Bronchial epithelial cell (primary cell): ENCODE measurements around the gene TRIL. TPM values are rescaled to one million over a fixed set of nuclear protein-coding genes. Genes with fewer than 3 reads are reported as not detected.

Experiments
- DNase-seq: peaks from one replicate; pipeline ENCODE4 v3.0.0-alpha.2; 2010; ENCODE audit warnings: low read depth
- FAIRE-seq: peaks from 2 replicates; lab custom pipeline; 2011; peaks lifted over from hg19 to GRCh38; lab: Jason Lieb, UNC
- H3K27me3 ChIP-seq: 2 replicates; pipeline ENCODE4 v1.5.1; 2011; ENCODE audit warnings: low read length; ENCODE audit not compliant: control insufficient read depth, insufficient read depth
- H3K36me3 ChIP-seq: 2 replicates; pipeline ENCODE4 v1.5.1; 2011; ENCODE audit warnings: low read length; ENCODE audit not compliant: control insufficient read depth, insufficient read depth
- H3K4me3 ChIP-seq: 2 replicates; pipeline ENCODE4 v1.5.1; 2011; ENCODE audit warnings: mild to moderate bottlenecking, low read depth, low read length, control low read depth
- CTCF ChIP-seq: IDR thresholded peaks from 2 replicates; pipeline ENCODE4 v1.5.1; 2011; ENCODE audit warnings: mild to moderate bottlenecking, moderate library complexity, low read length, control low read depth, inconsistent platforms; ENCODE audit not compliant: insufficient read depth, severe bottlenecking
- total RNA-seq: library from RNA; depleted of rRNA; stranded (reverse); fragments of >200 nt; gene quantifications from 2 replicates; pipeline ENCODE4 v1.2.1, GENCODE V29; 2014

TRIL gene
- total RNA-seq, 1 donor from 2014 or later: under 0.01 TPM

GRCh38 chr7:28976022-28976421 lies 17.9 kb upstream of the TRIL start:
- FAIRE-seq (no peak), DNase-seq (no peak)
- Histone ChIP-seq H3K27me3 (no peaks in the 10 kb centered on the region), H3K4me3 (no peak overlapping the region), H3K36me3 (no peaks in the 10 kb centered on the region)
- no peak for TF ChIP-seq CTCF

GRCh38 chr7:28973591-28973990 lies 15.5 kb upstream of the TRIL start:
- H3K36me3 ChIP-seq: no peaks in the 10 kb centered on the region
- no peak for DNase-seq
- no peaks in the 10 kb centered on the region for H3K27me3 ChIP-seq
- FAIRE-seq: no peak
- TF ChIP-seq CTCF: no peak
- no peak overlapping the region for H3K4me3 ChIP-seq

GRCh38 chr7:28964056-28964455 lies 5.9 kb upstream of the TRIL start:
- Histone ChIP-seq H3K4me3 (no peak overlapping the region), H3K36me3 (no peaks in the 10 kb centered on the region), H3K27me3 (no peaks in the 10 kb centered on the region)
- DNase-seq: no peak
- no peak for FAIRE-seq
- no peak for TF ChIP-seq CTCF

- Histone ChIP-seq H3K27me3 (peaks cover 10% of the 10 kb centered on the region), H3K36me3 (no peaks in the 10 kb centered on the region), H3K4me3 (no peak overlapping the region)
- DNase-seq (no peak), FAIRE-seq (no peak)
- TF ChIP-seq CTCF: no peak
Measured at GRCh38 chr7:28961972-28962371, 3.8 kb upstream of the TRIL start.

- TF ChIP-seq CTCF: no peak
- H3K36me3 ChIP-seq: no peaks in the 10 kb centered on the region
- peak; percentile 55 for FAIRE-seq
- DNase-seq: peak; percentile 25
- no peak overlapping the region for H3K4me3 ChIP-seq
- H3K27me3 ChIP-seq: peaks cover 20% of the 10 kb centered on the region
Measured at GRCh38 chr7:28960071-28960840, 2.1 kb upstream of the TRIL start.

GRCh38 chr7:28958980-28959347 lies 834 bp upstream of the TRIL start:
- Histone ChIP-seq H3K36me3 (no peaks in the 10 kb centered on the region), H3K27me3 (peaks cover 25% of the 10 kb centered on the region), H3K4me3 (no peak overlapping the region)
- DNase-seq (peak; percentile 45), FAIRE-seq (no peak)
- no peak for TF ChIP-seq CTCF
